NT2/D1 (cell line): Measurements from ENCODE around the gene PNPLA3.

Experiments used
- SUZ12 ChIP-seq: IDR thresholded peaks from 2 replicates; pipeline ENCODE4 v1.6.1; 2011; ENCODE audit not compliant: insufficient read length, insufficient read depth; ENCODE audit errors: extremely low read depth
- YY1 ChIP-seq: IDR thresholded peaks from 2 replicates; pipeline ENCODE4 v1.6.1; 2011; ENCODE audit not compliant: insufficient read length, insufficient read depth

GRCh38 chr22:43887391-43887790 lies 36.2 kb upstream of the PNPLA3 start:
- TF ChIP-seq YY1 (no peak), SUZ12 (no peak)
